ENCODE results near the gene MCM3AP. TPM values are rescaled to one million over a fixed set of nuclear protein-coding genes. Genes with fewer than 3 reads are reported as not detected.

MCM3AP gene
- total RNA-seq, 1 experiment from 2014 or later, result 128 TPM

- CTCF ChIA-PET, result no interaction called here
- Mint-ChIP-seq H3K27me3 (ENCODE audit: insufficient read depth, unreplicated experiment) (no peaks in the 10 kb centered on the region), H3K9me3 (ENCODE audit: unreplicated experiment) (no peaks in the 10 kb centered on the region), H3K27ac (ENCODE audit: low read depth, unreplicated experiment) (no peak overlapping the region), H3K4me1 (ENCODE audit: insufficient read depth, unreplicated experiment) (peaks cover 7% of the 10 kb centered on the region), H3K36me3 (ENCODE audit: insufficient read depth, unreplicated experiment) (peaks cover 58% of the 10 kb centered on the region), H3K4me3 (ENCODE audit: unreplicated experiment) (no peak overlapping the region)
- intact Hi-C loops (cut with micrococcal nuclease), result no loop called here
- TF ChIP-seq CTCF (IDR thresholded peaks at IDR 0.05; ENCODE audit: unreplicated experiment), result no peak
- POLR2A ChIA-PET, result no interaction called here
- BruUV-seq (replicated peaks), result no TSS peak
- no peak for DNase-seq (ENCODE audit: unreplicated experiment)
These were observed 90.8 kb downstream of the MCM3AP start for GRCh38 chr21:46194374-46195334.

GRCh38 chr21:46193829-46194373, 91.5 kb downstream of the MCM3AP start:
- DNase-seq (ENCODE audit: unreplicated experiment), result no peak
- Mint-ChIP-seq H3K9me3 (ENCODE audit: unreplicated experiment) (no peaks in the 10 kb centered on the region), H3K4me3 (ENCODE audit: unreplicated experiment) (no peak overlapping the region), H3K4me1 (ENCODE audit: insufficient read depth, unreplicated experiment) (peaks cover 15% of the 10 kb centered on the region), H3K27ac (ENCODE audit: low read depth, unreplicated experiment) (no peak overlapping the region), H3K36me3 (ENCODE audit: insufficient read depth, unreplicated experiment) (peaks cover 50% of the 10 kb centered on the region), H3K27me3 (ENCODE audit: insufficient read depth, unreplicated experiment) (no peaks in the 10 kb centered on the region)
- CTCF ChIA-PET, result no interaction called here
- no peak for TF ChIP-seq CTCF (IDR thresholded peaks at IDR 0.05; ENCODE audit: unreplicated experiment)
- intact Hi-C loops (cut with micrococcal nuclease), result no loop called here
- POLR2A ChIA-PET, result no interaction called here
- BruUV-seq (replicated peaks), result no TSS peak

GRCh38 chr21:46191686-46192575, 93.5 kb downstream of the MCM3AP start:
- no peaks in the 10 kb centered on the region for H3K9me3 Mint-ChIP-seq (ENCODE audit: unreplicated experiment)
- H3K36me3 Mint-ChIP-seq (ENCODE audit: insufficient read depth, unreplicated experiment), result peaks cover 41% of the 10 kb centered on the region
- DNase-seq (ENCODE audit: unreplicated experiment), result no peak
- BruUV-seq (replicated peaks), result no TSS peak
- H3K4me1 Mint-ChIP-seq (ENCODE audit: insufficient read depth, unreplicated experiment), result peaks cover 27% of the 10 kb centered on the region
- intact Hi-C loops (cut with micrococcal nuclease), result no loop called here
- ChIA-PET POLR2A (interaction anchor here (1.2 kb wide), 1 partner anchor 49 kb away, joined by 5 read pairs; no protein-coding TSS in a partner anchor), CTCF (interaction anchor here (0.7 kb wide), 1 partner anchor 36 kb away, joined by 3 read pairs; no protein-coding TSS in a partner anchor)
- no peak overlapping the region for H3K4me3 Mint-ChIP-seq (ENCODE audit: unreplicated experiment)
- no peaks in the 10 kb centered on the region for H3K27me3 Mint-ChIP-seq (ENCODE audit: insufficient read depth, unreplicated experiment)
- no peak for TF ChIP-seq CTCF (IDR thresholded peaks at IDR 0.05; ENCODE audit: unreplicated experiment)
- H3K27ac Mint-ChIP-seq (ENCODE audit: low read depth, unreplicated experiment), result no peak overlapping the region
